ENCODE results near the gene GPA33. TPM values are rescaled to one million over a fixed set of nuclear protein-coding genes. Genes with fewer than 3 reads are reported as not detected.
A peak's percentile ranks its signal among the peaks of the same experiment; 100 is the strongest.

Gene GPA33
- total RNA-seq, 4 donors from 2014 or later = not detected

DNA sequence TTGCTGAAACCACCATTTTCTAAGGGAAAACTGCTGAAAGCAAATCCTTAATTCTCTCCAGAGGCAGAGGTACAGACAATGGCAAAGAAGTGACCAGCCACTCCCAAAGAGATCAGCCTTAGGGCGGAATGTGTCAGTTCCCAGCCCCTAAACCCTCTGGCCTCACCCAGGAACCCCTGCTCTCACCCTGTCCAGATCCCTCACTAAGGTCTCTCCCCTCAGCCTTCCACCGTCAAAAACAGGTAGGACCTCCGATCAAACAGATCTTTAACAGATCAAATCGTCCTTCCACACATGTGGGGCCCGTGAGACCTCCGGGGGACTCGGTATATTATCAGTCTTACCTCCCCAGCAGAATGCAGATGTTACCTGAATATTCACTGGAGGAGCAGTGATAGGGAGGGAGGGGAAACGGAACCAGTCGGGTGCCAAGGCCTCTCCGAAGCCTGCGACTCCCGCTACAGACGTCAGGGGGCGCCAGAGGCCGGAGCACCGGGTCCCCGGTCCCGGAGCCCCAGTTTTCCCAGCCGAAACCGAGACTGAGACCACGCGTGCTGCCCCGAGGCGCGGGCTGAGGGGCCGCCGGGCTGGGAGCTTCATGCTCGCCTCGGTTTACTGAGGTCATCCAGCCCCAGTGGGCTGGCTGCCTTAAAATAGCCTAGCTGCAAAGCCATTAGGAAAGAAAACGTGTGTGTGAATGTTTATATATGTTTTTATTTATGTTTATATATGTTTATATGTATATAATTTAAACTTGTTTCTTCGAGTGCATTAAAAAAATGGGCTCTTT, 23.6 kb downstream of the GPA33 start:
- TF ChIP-seq, protein P1, sequence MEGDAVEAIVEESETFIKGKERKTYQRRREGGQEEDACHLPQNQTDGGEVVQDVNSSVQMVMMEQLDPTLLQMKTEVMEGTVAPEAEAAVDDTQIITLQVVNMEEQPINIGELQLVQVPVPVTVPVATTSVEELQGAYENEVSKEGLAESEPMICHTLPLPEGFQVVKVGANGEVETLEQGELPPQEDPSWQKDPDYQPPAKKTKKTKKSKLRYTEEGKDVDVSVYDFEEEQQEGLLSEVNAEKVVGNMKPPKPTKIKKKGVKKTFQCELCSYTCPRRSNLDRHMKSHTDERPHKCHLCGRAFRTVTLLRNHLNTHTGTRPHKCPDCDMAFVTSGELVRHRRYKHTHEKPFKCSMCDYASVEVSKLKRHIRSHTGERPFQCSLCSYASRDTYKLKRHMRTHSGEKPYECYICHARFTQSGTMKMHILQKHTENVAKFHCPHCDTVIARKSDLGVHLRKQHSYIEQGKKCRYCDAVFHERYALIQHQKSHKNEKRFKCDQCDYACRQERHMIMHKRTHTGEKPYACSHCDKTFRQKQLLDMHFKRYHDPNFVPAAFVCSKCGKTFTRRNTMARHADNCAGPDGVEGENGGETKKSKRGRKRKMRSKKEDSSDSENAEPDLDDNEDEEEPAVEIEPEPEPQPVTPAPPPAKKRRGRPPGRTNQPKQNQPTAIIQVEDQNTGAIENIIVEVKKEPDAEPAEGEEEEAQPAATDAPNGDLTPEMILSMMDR (IDR thresholded peaks at IDR 0.05) = peak; percentile 82 to 97 (median 91)
- TF ChIP-seq POLR2A (IDR thresholded peaks at IDR 0.05) = no peak
- Histone ChIP-seq H3K27me3 (no peaks in the 10 kb centered on the region), H3K4me1 (no peaks in the 10 kb centered on the region), H3K4me3 (replicated peaks in 1 of 3) (no peak overlapping the region), H3K36me3 (no peaks in the 10 kb centered on the region), H3K9me3 (no peaks in the 10 kb centered on the region), H3K27ac (no peak overlapping the region)
- DNase-seq = peak; percentile 66 to 76
- 5 to 7% methylated on average over 24 to 31 of the region's 31 CpGs for WGBS, 2 donors
- intact Hi-C loops (cut with DNase I) = loop anchor here (5.0 to 10.0 kb wide), 4 partner anchors 148 to 491 kb away; no protein-coding TSS in a partner anchor

DNA sequence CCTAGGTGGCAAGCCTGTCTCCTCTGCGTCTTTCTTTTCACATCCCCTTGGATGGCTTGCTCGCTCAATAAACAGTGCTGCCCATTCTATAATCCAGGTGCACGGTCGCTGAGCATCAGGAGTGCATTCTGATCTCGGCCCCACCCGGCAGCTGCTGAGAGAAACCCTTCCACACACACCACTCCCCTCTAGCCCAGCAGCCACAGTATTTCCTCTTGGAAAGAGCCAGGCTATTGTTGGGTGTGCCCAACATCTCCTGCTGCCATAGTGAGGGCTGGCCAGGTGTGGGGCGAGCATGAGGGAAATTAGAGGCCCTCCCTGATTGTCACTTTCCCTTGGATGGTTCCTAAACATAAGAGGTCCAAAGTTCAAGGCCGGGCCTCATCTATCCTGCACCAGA, 24.7 kb downstream of the GPA33 start:
- TF ChIP-seq, protein P1 (IDR thresholded peaks at IDR 0.05) = no peak
- no peak for TF ChIP-seq POLR2A (IDR thresholded peaks at IDR 0.05)

DNA sequence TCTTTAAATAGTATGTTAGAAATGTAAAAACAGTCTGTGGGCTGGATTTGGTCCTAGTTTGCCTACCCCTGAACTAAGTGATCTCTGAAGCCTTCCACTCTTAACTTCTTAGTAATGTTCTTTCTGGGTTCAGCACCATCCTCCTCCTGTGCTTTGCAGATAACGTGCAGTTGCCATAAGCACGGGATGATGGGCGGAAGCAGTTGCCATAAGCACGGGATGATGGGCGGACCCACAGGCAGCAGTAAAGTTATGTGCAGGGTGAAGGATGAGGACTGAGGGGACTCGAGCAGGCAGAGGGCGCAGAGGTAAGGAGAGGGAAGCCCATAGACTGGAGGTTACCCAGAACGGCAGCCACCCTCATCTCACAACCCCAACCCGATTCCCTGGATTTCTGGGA, 25.6 kb downstream of the GPA33 start:
- Histone ChIP-seq H3K4me1 (no peaks in the 10 kb centered on the region), H3K4me3 (replicated peaks in 1 of 3) (no peak overlapping the region), H3K9me3 (no peaks in the 10 kb centered on the region), H3K27ac (no peak overlapping the region), H3K27me3 (no peaks in the 10 kb centered on the region), H3K36me3 (no peaks in the 10 kb centered on the region)
- intact Hi-C loops (cut with DNase I) = loop anchor here (5.0 to 10.0 kb wide), 4 partner anchors 150 to 493 kb away; no protein-coding TSS in a partner anchor
- DNase-seq = no peak
- WGBS, 2 donors = 82 to 84% methylated on average over 9 of the region's 9 CpGs
- TF ChIP-seq, protein P1 (IDR thresholded peaks at IDR 0.05) = no peak
- TF ChIP-seq POLR2A (IDR thresholded peaks at IDR 0.05) = no peak

More for the DNA sequence above, 24.7 kb downstream of the GPA33 start:
- no peak overlapping the region for H3K4me3 ChIP-seq (replicated peaks in 1 of 3)
- no peaks in the 10 kb centered on the region for H3K4me1 ChIP-seq
- no peaks in the 10 kb centered on the region for H3K36me3 ChIP-seq
- H3K27me3 ChIP-seq = no peaks in the 10 kb centered on the region
- H3K9me3 ChIP-seq = no peaks in the 10 kb centered on the region
- 80 to 90% methylated on average over 8 of the region's 8 CpGs for WGBS, 2 donors
- intact Hi-C loops (cut with DNase I) = loop anchor here (5.0 to 10.0 kb wide), 4 partner anchors 149 to 492 kb away; no protein-coding TSS in a partner anchor
- DNase-seq = no peak
- H3K27ac ChIP-seq = no peak overlapping the region

DNA sequence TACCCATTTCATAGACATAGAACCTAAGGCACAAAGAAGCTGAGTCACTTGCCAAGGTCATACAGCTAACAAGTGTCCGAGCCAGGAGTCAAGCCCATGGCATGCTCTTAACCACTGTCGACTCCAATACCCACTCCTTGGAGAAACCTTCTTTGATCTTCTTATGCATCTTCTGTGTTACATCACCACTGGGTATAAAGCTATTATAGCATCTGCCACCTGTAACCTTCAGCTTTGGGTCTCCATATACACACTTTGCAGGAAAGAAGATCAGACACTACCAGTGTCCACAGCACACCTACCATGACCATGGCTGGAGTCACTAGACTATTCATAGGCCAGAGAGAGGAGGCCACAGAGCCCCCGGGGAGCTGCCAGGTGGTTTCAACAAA, 29.1 kb downstream of the GPA33 start:
- Histone ChIP-seq H3K4me3 (replicated peaks in 1 of 3) (no peak overlapping the region), H3K27ac (no peak overlapping the region), H3K36me3 (no peaks in the 10 kb centered on the region), H3K4me1 (peaks cover 0 to 4% of the 10 kb centered on the region in 2 donors), H3K9me3 (no peaks in the 10 kb centered on the region), H3K27me3 (no peaks in the 10 kb centered on the region)
- no peak for TF ChIP-seq POLR2A (IDR thresholded peaks at IDR 0.05)
- TF ChIP-seq, protein P1 (IDR thresholded peaks at IDR 0.05) = no peak
- DNase-seq = no peak
- 87 to 91% methylated on average over 3 of the region's 3 CpGs for WGBS, 2 donors
- intact Hi-C loops (cut with DNase I) = loop anchor here (10.0 kb wide), 2 partner anchors 154 to 474 kb away; no protein-coding TSS in a partner anchor
